CD4-positive, alpha-beta memory T cell (primary cell): ENCODE data around the gene MTHFD2L. TPM values are rescaled to one million over a fixed set of nuclear protein-coding genes. Genes with fewer than 3 reads are reported as not detected.
A peak's percentile ranks its signal among the peaks of the same experiment; 100 is the strongest.

Source experiments
- CTCF ChIA-PET: fragments of 350-600 bp; sonication (Branson Sonifier 250); formaldehyde crosslinking; loops from one replicate; lab custom pipeline; 2021; ENCODE audit warnings: inconsistent platforms; ENCODE audit not compliant: partially characterized antibody; lab: Charles Lee
- POLR2A ChIA-PET: fragments of 350-600 bp; sonication (Branson Sonifier 250); formaldehyde crosslinking; loops from one replicate; lab custom pipeline; 2021; ENCODE audit not compliant: partially characterized antibody; lab: Charles Lee
- DNase-seq, 5 donors: peaks; one replicate each; pipeline versions ENCODE4 v3.0.0 to v3.0.0-alpha.2; 2020 to 2022; ENCODE audit warnings: mixed read lengths in 1 of 5
- H3K27ac ChIP-seq: one replicate; pipeline ENCODE4 v1.7.0; 2013; ENCODE audit warnings: low read depth, low read length
- H3K27me3 ChIP-seq: 2 replicates; pipeline ENCODE4 v1.7.0; 2013; ENCODE audit warnings: mild to moderate bottlenecking, low read length, moderate library complexity; ENCODE audit not compliant: insufficient read depth
- H3K36me3 ChIP-seq: 2 replicates; pipeline ENCODE4 v1.7.0; 2013; ENCODE audit warnings: mild to moderate bottlenecking, low read length, moderate library complexity; ENCODE audit not compliant: insufficient read depth
- H3K4me1 ChIP-seq: 2 replicates; pipeline ENCODE4 v1.7.0; 2013; ENCODE audit warnings: mild to moderate bottlenecking, low read length, moderate library complexity; ENCODE audit not compliant: insufficient read depth
- H3K4me3 ChIP-seq, 2 donors: one replicate each; pipeline ENCODE4 v1.7.0; 2013; ENCODE audit warnings: low read length in 2 of 2, mild to moderate bottlenecking in 1 of 2
- H3K9me3 ChIP-seq, 2 donors: one replicate each; pipeline ENCODE4 v1.7.0; 2013; ENCODE audit warnings: low read length in 2 of 2, control low read depth in 1 of 2; ENCODE audit not compliant: control insufficient read depth in 1 of 2
- H3K27ac Mint-ChIP-seq, 7 donors: one replicate each; pipeline ENCODE4 v1.8.0; 2020 to 2021; ENCODE audit warnings: mixed read lengths in 7 of 7, mild to moderate bottlenecking in 6 of 7, inconsistent platforms in 3 of 7, moderate library complexity in 3 of 7
- H3K27me3 Mint-ChIP-seq, 2 donors: one replicate each; pipeline ENCODE4 v1.8.0; 2020 to 2021; ENCODE audit warnings: mixed read lengths in 2 of 2
- H3K36me3 Mint-ChIP-seq, 2 donors: one replicate each; pipeline ENCODE4 v1.8.0; 2020 to 2021; ENCODE audit warnings: mixed read lengths in 2 of 2, inconsistent platforms in 1 of 2, mild to moderate bottlenecking in 1 of 2
- H3K4me1 Mint-ChIP-seq, 4 donors: one replicate each; pipeline ENCODE4 v1.8.0; 2020 to 2021; ENCODE audit warnings: mixed read lengths in 4 of 4, mild to moderate bottlenecking in 1 of 4
- H3K4me3 Mint-ChIP-seq, 8 donors: one replicate each; pipeline ENCODE4 v1.8.0; 2020 to 2021; ENCODE audit warnings: mixed read lengths in 8 of 8, mild to moderate bottlenecking in 7 of 8, moderate library complexity in 6 of 8, inconsistent platforms in 3 of 8
- H3K9me3 Mint-ChIP-seq, 8 donors: one replicate each; pipeline ENCODE4 v1.8.0; 2020 to 2021; ENCODE audit warnings: mixed read lengths in 8 of 8, mild to moderate bottlenecking in 5 of 8, inconsistent platforms in 3 of 8, moderate library complexity in 1 of 8
- intact Hi-C: fragments of 100-400 bp; cut with micrococcal nuclease; formaldehyde crosslinking; loops from one replicate; pipeline ENCODE4 v1.15.1; 2023
- polyA plus RNA-seq, 2 donors: library from polyadenylated mRNA; unstranded; fragments of 300-500 nt; fragmentation: Illumina TruSeq; gene quantifications; one replicate each; pipeline ENCODE4 v1.2.3, GENCODE V29; 2021
- total RNA-seq, 2 experiments: library from RNA; stranded (reverse); gene quantifications; one replicate each; pipeline ENCODE4 v1.2.3, GENCODE V29; 2021

Gene MTHFD2L
- total and polyA plus RNA-seq, 4 experiments from 2014 or later = 3.6 to 7.6 (median 6.0) TPM

GRCh38 chr4:74174421-74174820 lies 16.5 kb downstream of the MTHFD2L start:
- CTCF ChIA-PET = no interaction called here
- Mint-ChIP-seq H3K9me3 (no peaks in the 10 kb centered on the region), H3K27me3 (no peaks in the 10 kb centered on the region), H3K4me3 (no peak overlapping the region), H3K4me1 (no peaks in the 10 kb centered on the region), H3K27ac (no peak overlapping the region), H3K36me3 (peaks cover 0 to 9% of the 10 kb centered on the region in 2 donors)
- Histone ChIP-seq H3K27me3 (no peaks in the 10 kb centered on the region), H3K9me3 (no peaks in the 10 kb centered on the region), H3K4me3 (no peak overlapping the region), H3K27ac (no peak overlapping the region), H3K4me1 (no peaks in the 10 kb centered on the region), H3K36me3 (no peaks in the 10 kb centered on the region)
- intact Hi-C loops = no loop called here
- POLR2A ChIA-PET = no interaction called here
- DNase-seq = no peak

- intact Hi-C loops = no loop called here
- no peak overlapping the region for H3K27ac ChIP-seq
- no peak overlapping the region for H3K4me3 ChIP-seq
- no peaks in the 10 kb centered on the region for H3K27me3 ChIP-seq
- Mint-ChIP-seq H3K9me3 (no peaks in the 10 kb centered on the region), H3K36me3 (peaks cover 0 to 9% of the 10 kb centered on the region in 2 donors), H3K27ac (no peak overlapping the region), H3K27me3 (no peaks in the 10 kb centered on the region), H3K4me1 (no peaks in the 10 kb centered on the region), H3K4me3 (no peak overlapping the region)
- POLR2A ChIA-PET = interaction anchor here (1.1 kb wide), 1 partner anchor 11 kb away, joined by 3 read pairs; no protein-coding TSS in a partner anchor
- CTCF ChIA-PET = no interaction called here
- H3K4me1 ChIP-seq = no peaks in the 10 kb centered on the region
- H3K36me3 ChIP-seq = no peaks in the 10 kb centered on the region
- no peaks in the 10 kb centered on the region for H3K9me3 ChIP-seq
- DNase-seq = no peak
These were observed 17.0 kb downstream of the MTHFD2L start for GRCh38 chr4:74174941-74175340.

GRCh38 chr4:74175379-74175778 lies 17.5 kb downstream of the MTHFD2L start:
- DNase-seq = no peak
- H3K36me3 Mint-ChIP-seq = peaks cover 0 to 9% of the 10 kb centered on the region in 2 donors
- Histone ChIP-seq H3K4me1 (no peaks in the 10 kb centered on the region), H3K27me3 (no peaks in the 10 kb centered on the region), H3K9me3 (no peaks in the 10 kb centered on the region), H3K27ac (no peak overlapping the region), H3K4me3 (no peak overlapping the region), H3K36me3 (no peaks in the 10 kb centered on the region)
- intact Hi-C loops = no loop called here
- H3K4me1 Mint-ChIP-seq = no peaks in the 10 kb centered on the region
- H3K27ac Mint-ChIP-seq = no peak overlapping the region
- no peaks in the 10 kb centered on the region for H3K27me3 Mint-ChIP-seq
- H3K9me3 Mint-ChIP-seq = no peaks in the 10 kb centered on the region
- ChIA-PET POLR2A (interaction anchor here (1.1 kb wide), 1 partner anchor 11 kb away, joined by 3 read pairs; no protein-coding TSS in a partner anchor), CTCF (no interaction called here)
- H3K4me3 Mint-ChIP-seq = no peak overlapping the region

GRCh38 chr4:74178798-74179197 lies 20.9 kb downstream of the MTHFD2L start:
- Histone ChIP-seq H3K27ac (no peak overlapping the region), H3K27me3 (no peaks in the 10 kb centered on the region), H3K4me1 (no peaks in the 10 kb centered on the region), H3K36me3 (no peaks in the 10 kb centered on the region), H3K4me3 (no peak overlapping the region), H3K9me3 (no peaks in the 10 kb centered on the region)
- no peak overlapping the region for H3K27ac Mint-ChIP-seq
- ChIA-PET POLR2A (no interaction called here), CTCF (no interaction called here)
- H3K36me3 Mint-ChIP-seq = peaks cover 0 to 14% of the 10 kb centered on the region in 2 donors
- intact Hi-C loops = no loop called here
- no peaks in the 10 kb centered on the region for H3K4me1 Mint-ChIP-seq
- no peak for DNase-seq
- no peak overlapping the region for H3K4me3 Mint-ChIP-seq
- peaks cover 0 to 1% of the 10 kb centered on the region in 2 donors for H3K27me3 Mint-ChIP-seq
- H3K9me3 Mint-ChIP-seq = no peaks in the 10 kb centered on the region

GRCh38 chr4:74181219-74181618 lies 23.3 kb downstream of the MTHFD2L start:
- Mint-ChIP-seq H3K9me3 (no peaks in the 10 kb centered on the region), H3K4me3 (no peak overlapping the region), H3K4me1 (no peaks in the 10 kb centered on the region), H3K27ac (no peak overlapping the region), H3K36me3 (peaks cover 0 to 14% of the 10 kb centered on the region in 2 donors), H3K27me3 (peaks cover 0 to 1% of the 10 kb centered on the region in 2 donors)
- no peaks in the 10 kb centered on the region for H3K4me1 ChIP-seq
- DNase-seq = no peak
- no peak overlapping the region for H3K4me3 ChIP-seq
- intact Hi-C loops = no loop called here
- H3K27ac ChIP-seq = no peak overlapping the region
- H3K27me3 ChIP-seq = no peaks in the 10 kb centered on the region
- H3K9me3 ChIP-seq = no peaks in the 10 kb centered on the region
- H3K36me3 ChIP-seq = no peaks in the 10 kb centered on the region
- CTCF ChIA-PET = interaction anchor here (1.3 to 1.6 kb wide), 2 partner anchors 8 to 47 kb away, joined by 4 to 5 read pairs; no protein-coding TSS in a partner anchor
- POLR2A ChIA-PET = no interaction called here

GRCh38 chr4:74188912-74189311 lies 31.0 kb downstream of the MTHFD2L start:
- H3K9me3 Mint-ChIP-seq = peaks cover 0 to 1% (median 0%) of the 10 kb centered on the region in 8 donors
- no peaks in the 10 kb centered on the region for H3K9me3 ChIP-seq
- POLR2A ChIA-PET = no interaction called here
- CTCF ChIA-PET = interaction anchor here (0.6 to 2.3 kb wide), 8 partner anchors 8 to 1144 kb away, joined by 3 to 8 read pairs (median 3); no protein-coding TSS in a partner anchor
- no peaks in the 10 kb centered on the region for H3K27me3 Mint-ChIP-seq
- H3K36me3 Mint-ChIP-seq = no peaks in the 10 kb centered on the region
- no peak for DNase-seq
- intact Hi-C loops = loop anchor here (1.0 to 2.0 kb wide), 2 partner anchors 122 to 486 kb away; no protein-coding TSS in a partner anchor
- H3K4me3 ChIP-seq = no peak overlapping the region
- H3K4me3 Mint-ChIP-seq = no peak overlapping the region
- H3K36me3 ChIP-seq = no peaks in the 10 kb centered on the region
- no peaks in the 10 kb centered on the region for H3K4me1 ChIP-seq
- H3K27me3 ChIP-seq = no peaks in the 10 kb centered on the region
- H3K27ac Mint-ChIP-seq = no peak overlapping the region
- H3K4me1 Mint-ChIP-seq = no peaks in the 10 kb centered on the region
- H3K27ac ChIP-seq = no peak overlapping the region

GRCh38 chr4:74189331-74190043 lies 31.6 kb downstream of the MTHFD2L start:
- no peak overlapping the region for H3K27ac Mint-ChIP-seq
- no peak overlapping the region for H3K4me3 Mint-ChIP-seq
- H3K4me3 ChIP-seq = no peak overlapping the region
- H3K9me3 ChIP-seq = no peaks in the 10 kb centered on the region
- H3K36me3 Mint-ChIP-seq = no peaks in the 10 kb centered on the region
- H3K27me3 Mint-ChIP-seq = no peaks in the 10 kb centered on the region
- peak in 4 of 5 donors; percentile 17 to 34 (median 26) for DNase-seq
- intact Hi-C loops = loop anchor here (1.0 to 2.0 kb wide), 2 partner anchors 122 to 485 kb away; no protein-coding TSS in a partner anchor
- no peaks in the 10 kb centered on the region for H3K27me3 ChIP-seq
- CTCF ChIA-PET = interaction anchor here (0.6 to 2.3 kb wide), 8 partner anchors 9 to 1144 kb away, joined by 3 to 8 read pairs (median 3); no protein-coding TSS in a partner anchor
- no peaks in the 10 kb centered on the region for H3K36me3 ChIP-seq
- no peaks in the 10 kb centered on the region for H3K4me1 ChIP-seq
- peaks cover 0 to 1% (median 0%) of the 10 kb centered on the region in 8 donors for H3K9me3 Mint-ChIP-seq
- H3K4me1 Mint-ChIP-seq = no peaks in the 10 kb centered on the region
- H3K27ac ChIP-seq = no peak overlapping the region
- POLR2A ChIA-PET = no interaction called here
